NOMO-1 treated with DMSO at 0.1 percent for 48 hours (cell line): ENCODE measurements around the gene RAC3.

Experiments
- DNase-seq: peaks from one replicate; lab custom pipeline; 2025; ENCODE audit not compliant: unreplicated experiment; lab: John Stamatoyannopoulos, UW

Gene RAC3

GRCh38 chr17:82022310-82022980 is 9.0 kb upstream of the RAC3 start, which contains the start of gene CENPX:
CENPX (minus strand) TSS chr17:82022878; CDS start chr17:82022861, 17 bp downstream.
- no peak for DNase-seq

GRCh38 chr17:82022981-82023446 is 8.5 kb upstream of the RAC3 start, which contains the start of gene LRRC45:
LRRC45 (plus strand) TSS chr17:82023305; CDS start chr17:82023644, 339 bp downstream.
- peak; percentile 99 for DNase-seq

GRCh38 chr17:82023447-82024241 is 7.8 kb upstream of the RAC3 start:
- DNase-seq = peak; percentile 28

- no peak for DNase-seq
Measured at GRCh38 chr17:82024859-82025258, 6.6 kb upstream of the RAC3 start.

GRCh38 chr17:82025401-82026107 is 5.9 kb upstream of the RAC3 start:
- DNase-seq = no peak

GRCh38 chr17:82028246-82028645 is 3.2 kb upstream of the RAC3 start:
- no peak for DNase-seq

- no peak for DNase-seq
Measured at GRCh38 chr17:82028966-82029365, 2.5 kb upstream of the RAC3 start.

- DNase-seq = no peak
Measured at GRCh38 chr17:82029391-82029790, 2.1 kb upstream of the RAC3 start.

- DNase-seq = no peak
Measured at GRCh38 chr17:82029990-82030469, 1.4 kb upstream of the RAC3 start.

GRCh38 chr17:82030470-82031302 is 792 bp upstream of the RAC3 start:
- peak; percentile 79 for DNase-seq

GRCh38 chr17:82031885-82032627 is 578 bp downstream of the RAC3 start:
- DNase-seq = no peak

- no peak for DNase-seq
Measured at GRCh38 chr17:82033359-82034085, 2.0 kb downstream of the RAC3 start.

- no peak for DNase-seq
Measured at GRCh38 chr17:82034371-82035011, 3.0 kb downstream of the RAC3 start.

- no peak for DNase-seq
Measured at GRCh38 chr17:82035488-82035887, 4.0 kb downstream of the RAC3 start.

- no peak for DNase-seq
Measured at GRCh38 chr17:82035956-82036633, 4.6 kb downstream of the RAC3 start.

- no peak for DNase-seq
Measured at GRCh38 chr17:82036634-82037091, 5.2 kb downstream of the RAC3 start.

- DNase-seq = peak; percentile 97
Measured at GRCh38 chr17:82037092-82037888, 5.8 kb downstream of the RAC3 start, which contains the start of gene DCXR. DCXR (minus strand) TSS chr17:82037697; CDS start chr17:82037682, 15 bp downstream.
